HG02763 (cell line): ENCODE measurements around the gene RTCA.
"Not testable (repeated sequence)": the region's sequence is repeated elsewhere in the genome, so short reads cannot be mapped to it uniquely, and the experiment has no call there.

Experiments
- ATAC-seq: cut with Tn5 transposase; IDR thresholded peaks from one replicate; pipeline ENCODE4 v1.9.1; 2021; ENCODE audit warnings: mild to moderate bottlenecking, moderate library complexity; ENCODE audit not compliant: unreplicated experiment

Gene RTCA

DNA sequence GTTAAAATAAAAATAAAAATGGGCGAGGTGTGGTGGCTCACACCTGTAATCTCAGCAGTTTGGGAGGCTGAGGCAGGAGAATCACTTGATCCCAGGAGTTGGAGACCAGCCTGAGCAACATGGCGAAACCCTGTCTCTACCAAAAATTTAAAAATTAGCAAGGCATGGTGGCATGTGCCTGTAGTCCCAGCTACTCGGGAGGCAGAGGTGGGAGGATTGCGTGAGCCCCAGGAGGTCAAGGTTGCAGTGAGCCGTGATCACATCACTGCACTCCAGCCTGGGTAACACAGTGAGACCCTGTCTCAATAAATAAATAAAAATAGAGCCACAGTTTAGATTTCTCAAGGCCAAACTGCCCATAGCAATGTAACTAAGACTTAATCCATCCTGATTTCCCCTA is 9.7 kb upstream of the RTCA start:
- ATAC-seq, result not testable (repeated sequence)

DNA sequence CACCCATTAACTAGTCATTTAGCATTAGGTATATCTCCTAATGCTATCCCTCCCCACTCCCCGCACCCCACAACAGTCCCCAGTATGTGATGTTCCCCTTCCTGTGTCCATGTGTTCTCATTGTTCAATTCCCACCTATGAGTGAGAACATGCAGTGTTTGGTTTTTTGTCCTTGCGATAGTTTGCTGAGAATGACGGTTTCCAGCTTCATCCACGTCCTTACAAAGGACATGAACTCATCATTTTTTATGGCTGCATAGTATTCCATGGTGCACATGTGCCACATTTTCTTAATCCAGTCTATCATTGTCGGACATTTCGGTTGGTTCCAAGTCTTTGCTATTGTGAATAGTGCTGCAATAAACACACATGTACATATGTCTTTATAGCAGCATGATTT is 7.6 kb upstream of the RTCA start:
- ATAC-seq, result not testable (repeated sequence)

DNA sequence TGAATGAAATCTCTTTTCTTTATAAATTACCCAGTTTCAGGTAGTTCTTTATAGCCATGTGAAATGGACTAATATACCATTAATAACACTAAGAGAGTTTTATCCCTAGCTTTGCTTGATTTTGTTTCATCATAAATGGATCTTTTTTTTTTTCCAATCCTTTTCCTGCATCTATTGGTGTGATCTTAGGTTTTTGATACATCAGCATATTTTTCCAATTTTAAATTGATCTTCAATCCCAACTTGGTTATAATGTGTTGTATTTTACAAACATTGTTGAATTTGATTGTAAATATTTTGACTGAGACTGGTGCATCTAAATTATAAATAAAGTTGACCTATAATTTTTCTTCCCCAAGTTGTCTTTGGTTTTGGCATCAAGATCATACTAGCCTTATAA is 4.3 kb upstream of the RTCA start:
- ATAC-seq, result no peak

DNA sequence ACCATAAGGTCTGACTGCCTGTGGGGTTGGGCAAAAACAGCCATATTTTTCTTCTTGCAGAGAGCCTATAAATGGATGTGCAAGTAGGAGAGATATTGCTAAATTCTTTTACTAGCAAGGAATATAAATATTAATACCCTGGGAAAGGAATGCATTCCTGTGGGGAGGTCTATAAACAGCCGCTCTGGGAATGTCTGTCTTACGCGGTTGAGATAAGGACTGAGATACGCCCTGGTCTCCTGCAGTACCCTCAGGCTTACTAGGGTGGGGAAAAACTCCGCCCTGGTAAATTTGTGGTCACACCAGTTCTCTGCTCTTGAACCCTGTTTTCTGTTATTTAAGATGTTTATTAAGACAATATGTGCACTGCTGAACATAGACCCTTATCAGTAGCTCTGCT is 1.9 kb upstream of the RTCA start:
- ATAC-seq, result not testable (repeated sequence)

DNA sequence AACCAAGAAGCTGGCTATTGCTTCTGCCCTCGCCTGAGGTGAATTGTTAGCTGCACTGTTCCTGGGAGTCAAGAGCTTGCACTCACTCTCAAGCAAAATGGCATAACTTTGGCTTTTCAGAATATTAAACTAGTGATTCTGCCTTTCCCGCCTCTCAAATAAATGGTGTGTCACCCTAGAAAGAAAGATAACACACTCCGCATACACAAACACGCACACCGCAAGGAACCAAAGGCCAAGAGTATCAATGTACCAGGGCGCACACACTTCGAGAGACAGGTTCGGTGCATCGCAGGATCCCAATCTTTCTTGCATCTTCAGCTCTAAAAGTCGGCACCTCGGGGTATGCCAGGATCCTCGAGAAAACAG is 470 bp upstream of the RTCA start:
- ATAC-seq, result peak; percentile 29

DNA sequence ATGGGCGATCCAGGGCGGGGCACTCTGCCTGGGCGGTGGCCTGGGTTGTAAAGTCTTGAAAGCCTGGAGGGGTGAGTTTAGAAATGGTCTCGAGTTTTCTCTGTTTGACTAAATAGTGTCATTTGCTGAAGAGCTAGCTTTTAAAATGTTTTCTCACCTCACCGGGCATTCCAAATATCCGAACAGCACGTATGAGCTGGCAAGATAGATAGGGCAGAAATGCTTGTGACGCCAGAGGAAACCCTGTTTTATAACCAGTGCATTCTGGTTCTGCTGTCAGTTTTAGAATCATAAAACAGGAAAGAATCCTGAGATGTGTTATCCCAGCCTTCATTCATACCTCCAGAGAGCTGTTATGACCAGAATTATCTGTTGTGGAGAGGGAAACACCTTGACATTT is 725 bp downstream of the RTCA start:
- peak; percentile 10 for ATAC-seq

DNA sequence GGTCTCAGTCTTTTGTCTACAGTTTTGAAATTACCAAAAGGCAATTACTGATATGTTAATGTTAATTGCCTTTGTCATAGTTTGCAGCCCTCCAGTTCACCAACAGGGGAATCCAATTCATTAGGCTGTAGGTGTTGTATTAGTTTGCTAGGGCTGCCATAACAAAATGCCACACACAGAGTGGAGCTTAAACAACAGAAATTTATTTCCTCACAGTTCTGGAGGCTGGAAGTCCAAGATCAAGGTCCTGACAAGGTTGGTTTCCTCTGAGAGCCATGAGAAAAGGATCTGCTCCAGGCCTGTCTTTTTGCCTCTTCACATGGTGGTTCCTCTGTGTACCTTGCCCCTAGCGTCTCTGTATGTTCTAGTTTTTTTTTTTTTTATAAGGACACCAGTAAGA is 1.3 kb downstream of the RTCA start:
- ATAC-seq, result no peak

DNA sequence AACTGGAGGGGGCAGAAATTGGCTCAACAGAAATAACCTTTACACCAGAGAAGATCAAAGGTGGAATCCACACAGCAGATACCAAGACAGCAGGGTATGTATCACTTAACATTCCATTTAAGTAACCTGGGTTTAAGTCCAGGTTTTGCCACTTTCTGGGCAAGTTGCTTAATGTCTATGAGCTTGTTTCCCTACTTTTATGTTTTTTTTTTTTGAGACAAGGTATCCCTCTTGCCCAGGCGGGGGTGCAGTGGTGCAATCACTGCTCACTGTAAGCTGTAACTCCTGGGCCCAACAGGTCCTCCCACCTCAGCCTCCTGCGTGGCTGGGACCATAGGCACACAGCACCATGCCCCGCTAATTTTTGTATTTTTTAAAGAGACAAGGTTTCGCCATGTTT is 2.2 kb downstream of the RTCA start:
- ATAC-seq, result no peak

DNA sequence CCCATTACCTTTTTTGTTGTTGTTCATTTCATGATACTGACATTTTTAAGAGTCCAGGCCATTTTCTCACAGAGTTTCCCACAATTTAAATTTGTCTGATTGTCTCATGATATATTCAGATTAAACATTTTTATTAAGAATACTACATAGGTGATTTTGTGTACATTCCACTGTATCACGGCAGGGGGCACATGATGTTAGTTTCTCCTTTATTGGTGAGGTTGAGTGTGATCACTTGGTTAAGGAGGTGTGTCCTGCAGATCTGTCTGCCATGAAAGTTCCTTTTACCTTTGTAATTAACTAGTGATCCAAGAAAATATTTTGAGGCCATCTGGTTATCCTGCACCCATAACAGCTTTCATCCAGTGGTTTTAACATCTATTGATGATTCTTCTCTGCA is 11.8 kb downstream of the RTCA start:
- no peak for ATAC-seq

DNA sequence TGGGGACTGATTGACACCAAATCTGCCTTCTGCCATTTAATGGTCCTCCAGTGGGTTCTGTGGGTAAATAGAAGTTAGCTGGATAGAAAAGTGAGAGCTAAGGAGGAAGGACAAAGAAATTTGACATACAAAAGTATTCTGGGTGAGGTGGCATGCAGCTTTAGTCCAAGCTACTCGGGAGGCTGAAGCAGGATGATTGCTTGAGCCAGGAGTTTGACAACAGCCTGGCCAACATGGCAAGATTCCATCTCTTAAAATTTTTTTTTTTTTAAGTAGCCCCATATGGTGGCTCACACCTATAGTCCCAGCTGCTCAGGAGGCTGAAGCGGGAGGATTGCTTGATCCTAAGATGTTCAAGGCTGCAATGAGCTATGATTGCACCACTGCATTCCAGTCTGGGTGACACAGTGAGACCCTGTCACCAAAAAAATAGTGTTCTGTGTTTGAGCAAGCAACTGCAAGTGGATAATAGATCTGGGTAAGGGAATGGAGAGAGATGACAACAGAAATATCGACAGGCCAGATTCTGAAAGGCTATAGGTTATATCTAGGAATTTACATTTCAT is 13.4 kb downstream of the RTCA start:
- ATAC-seq, result no peak

DNA sequence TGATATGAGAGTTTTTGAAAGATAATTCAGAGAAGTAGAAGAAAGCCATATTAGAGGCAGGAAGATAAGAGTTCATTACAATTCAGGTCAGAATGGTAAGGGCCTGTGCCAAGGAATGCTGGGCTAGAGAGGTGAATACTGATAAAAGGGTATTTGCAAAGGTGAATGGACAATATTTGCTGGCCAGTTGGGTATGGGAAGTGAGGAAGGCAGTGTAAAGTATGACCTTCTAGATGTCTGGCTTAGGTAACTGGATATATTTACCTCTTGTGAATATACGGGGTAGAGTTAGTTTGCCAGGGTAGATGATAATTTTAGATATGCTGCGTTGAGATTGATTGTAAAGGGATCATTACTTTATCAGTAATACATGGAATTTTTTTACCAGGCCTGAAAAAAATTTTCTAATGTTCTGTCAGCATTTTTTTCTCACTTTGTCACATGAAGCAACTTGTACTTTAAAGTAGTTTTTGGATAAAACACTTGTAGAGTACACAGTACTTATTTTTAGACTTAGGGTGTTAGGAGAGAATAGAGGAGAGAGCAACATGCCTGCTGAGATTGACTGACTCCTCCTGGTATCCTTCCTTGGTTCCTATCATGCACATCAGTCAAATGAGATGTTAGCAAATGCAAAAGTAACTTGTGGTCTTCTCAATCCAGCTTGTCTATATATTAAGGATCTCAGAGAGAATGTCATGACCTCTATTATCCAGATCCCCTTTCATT is 14.1 kb downstream of the RTCA start:
- ATAC-seq, result no peak

DNA sequence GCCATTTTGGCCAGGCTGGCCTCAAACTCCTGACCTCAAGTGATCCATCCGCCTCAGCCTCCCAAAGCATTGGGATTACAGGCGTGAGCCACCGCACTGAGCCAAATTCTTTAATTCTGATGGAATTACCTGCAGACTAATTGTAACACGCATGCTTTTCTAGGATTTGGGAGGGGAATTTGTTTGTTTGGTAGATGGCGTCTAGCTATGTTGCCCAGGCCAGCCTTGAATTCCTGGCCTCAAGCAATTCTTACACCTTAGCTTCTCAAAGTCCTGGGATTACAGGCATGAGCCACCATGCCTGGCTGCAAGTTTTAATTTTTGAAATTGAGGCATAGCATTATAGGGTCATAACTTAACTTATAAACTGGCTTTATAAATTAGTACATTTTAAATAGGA is 18.6 kb downstream of the RTCA start:
- no peak for ATAC-seq

DNA sequence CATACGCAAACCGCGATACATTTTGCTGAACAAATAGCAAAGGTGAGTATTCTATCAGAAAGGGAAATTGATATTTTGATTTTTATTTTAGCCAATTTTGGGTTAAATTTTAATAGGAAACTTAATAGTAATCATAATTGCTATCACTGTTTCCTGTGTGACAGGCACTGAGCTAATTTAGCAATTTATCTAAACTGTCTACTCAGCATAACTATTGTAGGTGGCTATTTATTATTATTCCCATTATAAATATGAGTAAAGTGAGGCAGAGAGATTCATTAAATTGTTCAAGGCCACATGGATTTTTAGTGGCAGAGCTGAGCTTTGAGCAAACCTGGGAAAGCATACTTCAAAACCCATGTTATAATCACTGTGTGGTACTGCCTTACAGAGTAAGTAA is 21.1 kb downstream of the RTCA start:
- no peak for ATAC-seq

DNA sequence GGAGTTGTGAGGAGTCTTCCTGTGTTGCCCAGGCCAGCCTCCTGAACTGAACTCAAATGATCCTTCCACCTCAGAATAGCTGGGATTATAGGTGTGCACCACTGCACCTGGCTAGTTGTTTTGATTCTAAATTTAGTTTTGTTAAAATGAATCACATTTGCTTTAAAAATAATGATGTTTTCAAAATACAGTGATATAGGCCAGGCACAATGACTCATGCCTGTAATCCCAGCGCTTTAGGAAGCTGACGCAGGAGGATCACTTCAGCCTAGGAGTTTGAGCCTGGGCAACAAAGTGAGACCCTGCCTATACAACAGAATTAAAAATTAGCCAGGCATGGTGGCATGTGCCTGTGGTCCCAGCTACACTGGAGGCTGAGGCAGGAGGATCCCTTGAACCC is 24.3 kb downstream of the RTCA start:
- no peak for ATAC-seq

DNA sequence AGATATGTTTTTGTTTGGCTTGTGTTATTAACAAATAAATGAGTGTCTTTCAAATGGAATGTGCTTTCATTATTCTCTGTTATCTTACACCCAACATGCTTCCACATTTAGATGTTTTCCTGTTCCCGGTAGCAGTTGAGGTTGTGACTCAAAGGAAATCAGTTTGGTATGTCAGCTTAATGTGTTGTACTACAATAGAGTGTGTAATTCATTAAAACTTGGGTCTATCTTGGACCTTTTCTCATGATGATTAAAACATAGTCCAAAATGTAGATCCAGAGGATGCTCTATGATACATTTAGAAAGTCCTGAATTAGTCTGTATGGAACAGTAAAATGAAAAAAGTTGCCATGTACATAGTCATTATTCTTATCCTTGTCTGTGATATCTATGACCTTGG is 26.7 kb downstream of the RTCA start:
- no peak for ATAC-seq

DNA sequence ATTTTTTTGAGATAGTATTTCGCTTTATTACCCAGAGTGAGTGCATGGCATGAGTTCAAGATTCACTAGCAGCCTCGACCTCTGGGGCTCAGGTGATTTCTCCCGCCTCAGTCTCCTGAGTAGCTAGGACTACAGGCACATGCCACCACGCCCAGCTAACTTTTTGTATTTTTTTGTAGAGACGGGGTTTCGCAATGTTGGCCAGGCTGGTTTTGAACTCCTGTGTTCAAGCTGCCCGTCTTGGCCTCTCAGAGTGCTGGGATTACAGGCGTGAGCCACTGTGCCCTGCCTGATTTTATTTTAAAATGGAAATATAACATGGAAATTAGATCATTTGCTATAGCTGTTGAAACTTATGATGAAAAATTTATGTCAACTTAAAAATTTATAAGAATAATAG is 30.1 kb downstream of the RTCA start:
- ATAC-seq, result no peak

DNA sequence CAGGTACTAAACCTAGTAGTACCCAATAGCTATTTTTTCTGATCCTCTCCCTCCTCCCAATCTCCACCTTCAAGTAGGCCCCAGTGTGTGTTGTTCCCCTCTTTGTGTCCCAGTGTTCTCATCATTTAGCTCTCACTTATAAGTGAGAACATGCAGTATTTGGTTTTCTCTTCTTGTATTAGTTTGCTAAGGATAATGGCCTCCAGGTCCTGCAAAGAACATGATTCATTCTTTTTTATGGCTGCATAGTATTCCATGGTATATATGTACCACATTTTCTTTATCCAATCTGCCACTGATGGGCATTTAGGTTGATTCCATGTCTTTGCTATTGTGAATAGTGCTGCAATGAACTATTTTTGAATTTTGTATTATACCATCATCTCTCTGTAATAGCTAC is 31.0 kb downstream of the RTCA start:
- ATAC-seq, result not testable (repeated sequence)

DNA sequence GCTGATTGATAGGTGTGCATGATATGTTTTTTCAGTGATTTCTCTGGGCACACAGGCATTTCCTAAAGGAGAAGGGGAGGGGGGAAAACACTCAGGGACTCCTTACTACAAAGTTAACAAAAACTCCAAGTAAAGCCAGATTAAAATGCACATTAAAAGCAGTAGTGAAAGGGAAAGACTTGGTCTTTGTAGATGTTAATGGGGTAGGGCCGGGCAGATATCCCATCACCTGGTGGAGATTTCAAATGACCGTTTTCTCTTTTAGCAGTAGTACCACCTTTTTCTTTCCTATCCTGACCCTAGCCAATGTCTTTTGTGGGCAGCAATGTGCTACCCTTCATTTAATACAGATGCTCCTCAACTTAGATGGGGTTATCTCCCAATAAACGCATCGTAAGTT is 32.5 kb downstream of the RTCA start:
- ATAC-seq, result no peak

DNA sequence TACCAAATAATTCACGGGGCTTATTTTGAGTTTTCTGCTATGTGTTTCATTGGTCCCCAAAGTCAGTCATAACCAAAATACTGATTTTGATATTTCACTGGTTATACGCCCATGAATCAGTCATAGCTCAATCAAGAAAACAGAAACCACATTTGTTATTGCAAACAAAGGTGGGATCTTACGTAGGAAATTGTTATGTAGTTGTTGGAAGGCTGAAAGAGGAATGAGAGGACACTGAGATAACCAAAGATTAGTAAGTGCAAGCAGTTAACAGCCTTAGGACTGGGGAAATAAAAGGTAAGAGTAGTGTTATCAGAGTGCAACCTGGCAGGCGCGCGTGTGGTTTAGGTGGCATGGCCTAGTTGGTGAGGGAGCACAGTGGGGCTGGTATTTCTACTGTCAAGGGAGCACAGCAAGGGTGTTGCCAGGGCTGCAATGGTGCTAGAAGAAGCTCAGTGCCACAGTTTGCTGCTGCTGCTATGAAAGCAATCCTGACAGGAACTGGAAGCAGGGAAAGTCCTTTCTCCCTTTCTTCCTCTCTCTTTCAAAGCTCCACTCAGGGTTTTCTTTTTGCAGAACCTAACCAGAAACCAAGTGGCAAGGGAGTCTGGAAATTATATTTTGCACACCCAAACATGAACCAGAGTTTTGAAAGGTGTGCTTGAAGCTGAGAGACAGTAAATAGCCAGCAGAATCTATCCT is 33.7 kb downstream of the RTCA start:
- ATAC-seq, result no peak

DNA sequence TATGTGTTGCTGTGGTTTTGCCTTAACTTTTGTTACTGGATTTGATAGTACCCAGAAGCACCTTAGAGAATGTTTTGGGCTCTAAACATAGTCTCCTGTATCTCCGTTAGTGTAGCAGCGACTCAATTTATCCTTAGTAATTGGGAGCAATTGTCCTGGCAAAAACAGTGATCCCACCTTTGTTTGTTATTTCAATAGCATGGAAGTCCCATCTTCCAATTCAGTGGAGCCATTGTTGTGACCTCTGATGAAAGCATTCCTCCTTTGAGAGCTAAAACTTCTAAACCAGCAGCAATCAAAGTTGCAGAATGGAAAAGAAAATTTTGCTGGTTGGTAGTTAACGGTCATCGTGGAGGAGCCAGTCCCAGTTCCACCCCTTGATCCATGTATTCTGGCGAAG is 34.7 kb downstream of the RTCA start:
- no peak for ATAC-seq

DNA sequence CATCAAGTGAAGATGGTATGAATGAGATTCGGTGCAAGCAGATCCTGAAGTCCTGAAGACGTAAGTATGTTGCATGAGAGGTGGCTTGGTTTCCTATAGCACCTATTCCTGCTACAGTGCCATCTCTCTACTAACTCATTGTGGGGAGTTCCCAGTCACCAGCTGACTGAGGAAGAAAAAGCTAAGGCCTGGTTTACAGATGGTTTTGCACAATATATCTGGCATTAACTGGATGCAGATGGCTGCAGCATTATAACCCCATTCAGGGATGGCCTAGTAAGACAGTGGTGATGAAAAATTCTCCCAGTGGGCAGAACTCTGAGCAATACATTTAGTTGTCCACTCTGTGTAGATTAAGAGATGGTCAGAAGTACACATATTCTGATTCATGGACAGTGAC is 36.7 kb downstream of the RTCA start:
- ATAC-seq, result no peak

DNA sequence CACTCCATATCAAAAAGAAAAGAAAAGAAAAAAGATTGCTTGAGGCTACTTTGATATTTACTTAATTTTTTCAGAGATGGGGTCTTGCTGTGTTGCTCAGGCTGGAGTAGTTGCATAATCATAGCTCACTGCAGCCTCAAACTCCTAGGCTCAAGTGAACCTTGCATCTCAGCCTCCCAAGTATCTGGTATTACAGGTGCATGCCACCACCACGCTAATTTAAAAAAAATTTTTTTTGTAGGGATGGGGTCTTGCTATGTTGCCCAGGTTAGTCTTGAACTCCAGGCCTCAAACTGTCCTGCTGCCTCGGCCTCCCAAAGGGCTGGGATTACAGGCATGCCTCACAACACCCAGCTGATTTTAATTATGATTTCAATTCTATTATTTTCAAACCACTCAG is 38.2 kb downstream of the RTCA start:
- ATAC-seq, result no peak

DNA sequence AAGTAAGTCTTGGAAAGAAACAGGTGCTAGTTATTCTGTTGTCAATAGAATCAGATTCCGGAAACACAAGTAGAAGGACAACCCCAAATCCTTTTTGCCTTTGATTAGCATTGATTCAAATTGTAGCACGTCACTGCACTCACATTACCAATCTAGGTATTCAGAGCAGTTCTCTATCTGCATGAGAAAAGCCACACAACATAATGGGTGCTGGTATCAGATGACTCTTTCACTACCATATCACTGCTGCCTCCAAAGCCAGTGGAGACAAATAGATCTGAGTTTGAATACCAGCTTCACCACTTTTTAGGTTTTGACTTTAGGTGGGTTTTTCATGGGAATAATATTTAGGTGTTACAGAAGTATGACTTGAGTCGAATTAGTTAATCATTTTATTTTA is 38.9 kb downstream of the RTCA start:
- no peak for ATAC-seq
